NCI-H187 treated with DMSO at 0.1 percent for 48 hours (cell line): ENCODE results near the gene ZBED4.
"Not testable (repeated sequence)": the region's sequence is repeated elsewhere in the genome, so short reads cannot be mapped to it uniquely, and the experiment has no call there.

Experiments
- DNase-seq: peaks from one replicate; lab custom pipeline; 2025; lab: John Stamatoyannopoulos, UW

Gene ZBED4, protein sequence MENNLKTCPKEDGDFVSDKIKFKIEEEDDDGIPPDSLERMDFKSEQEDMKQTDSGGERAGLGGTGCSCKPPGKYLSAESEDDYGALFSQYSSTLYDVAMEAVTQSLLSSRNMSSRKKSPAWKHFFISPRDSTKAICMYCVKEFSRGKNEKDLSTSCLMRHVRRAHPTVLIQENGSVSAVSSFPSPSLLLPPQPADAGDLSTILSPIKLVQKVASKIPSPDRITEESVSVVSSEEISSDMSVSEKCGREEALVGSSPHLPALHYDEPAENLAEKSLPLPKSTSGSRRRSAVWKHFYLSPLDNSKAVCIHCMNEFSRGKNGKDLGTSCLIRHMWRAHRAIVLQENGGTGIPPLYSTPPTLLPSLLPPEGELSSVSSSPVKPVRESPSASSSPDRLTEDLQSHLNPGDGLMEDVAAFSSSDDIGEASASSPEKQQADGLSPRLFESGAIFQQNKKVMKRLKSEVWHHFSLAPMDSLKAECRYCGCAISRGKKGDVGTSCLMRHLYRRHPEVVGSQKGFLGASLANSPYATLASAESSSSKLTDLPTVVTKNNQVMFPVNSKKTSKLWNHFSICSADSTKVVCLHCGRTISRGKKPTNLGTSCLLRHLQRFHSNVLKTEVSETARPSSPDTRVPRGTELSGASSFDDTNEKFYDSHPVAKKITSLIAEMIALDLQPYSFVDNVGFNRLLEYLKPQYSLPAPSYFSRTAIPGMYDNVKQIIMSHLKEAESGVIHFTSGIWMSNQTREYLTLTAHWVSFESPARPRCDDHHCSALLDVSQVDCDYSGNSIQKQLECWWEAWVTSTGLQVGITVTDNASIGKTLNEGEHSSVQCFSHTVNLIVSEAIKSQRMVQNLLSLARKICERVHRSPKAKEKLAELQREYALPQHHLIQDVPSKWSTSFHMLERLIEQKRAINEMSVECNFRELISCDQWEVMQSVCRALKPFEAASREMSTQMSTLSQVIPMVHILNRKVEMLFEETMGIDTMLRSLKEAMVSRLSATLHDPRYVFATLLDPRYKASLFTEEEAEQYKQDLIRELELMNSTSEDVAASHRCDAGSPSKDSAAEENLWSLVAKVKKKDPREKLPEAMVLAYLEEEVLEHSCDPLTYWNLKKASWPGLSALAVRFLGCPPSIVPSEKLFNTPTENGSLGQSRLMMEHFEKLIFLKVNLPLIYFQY

DNA sequence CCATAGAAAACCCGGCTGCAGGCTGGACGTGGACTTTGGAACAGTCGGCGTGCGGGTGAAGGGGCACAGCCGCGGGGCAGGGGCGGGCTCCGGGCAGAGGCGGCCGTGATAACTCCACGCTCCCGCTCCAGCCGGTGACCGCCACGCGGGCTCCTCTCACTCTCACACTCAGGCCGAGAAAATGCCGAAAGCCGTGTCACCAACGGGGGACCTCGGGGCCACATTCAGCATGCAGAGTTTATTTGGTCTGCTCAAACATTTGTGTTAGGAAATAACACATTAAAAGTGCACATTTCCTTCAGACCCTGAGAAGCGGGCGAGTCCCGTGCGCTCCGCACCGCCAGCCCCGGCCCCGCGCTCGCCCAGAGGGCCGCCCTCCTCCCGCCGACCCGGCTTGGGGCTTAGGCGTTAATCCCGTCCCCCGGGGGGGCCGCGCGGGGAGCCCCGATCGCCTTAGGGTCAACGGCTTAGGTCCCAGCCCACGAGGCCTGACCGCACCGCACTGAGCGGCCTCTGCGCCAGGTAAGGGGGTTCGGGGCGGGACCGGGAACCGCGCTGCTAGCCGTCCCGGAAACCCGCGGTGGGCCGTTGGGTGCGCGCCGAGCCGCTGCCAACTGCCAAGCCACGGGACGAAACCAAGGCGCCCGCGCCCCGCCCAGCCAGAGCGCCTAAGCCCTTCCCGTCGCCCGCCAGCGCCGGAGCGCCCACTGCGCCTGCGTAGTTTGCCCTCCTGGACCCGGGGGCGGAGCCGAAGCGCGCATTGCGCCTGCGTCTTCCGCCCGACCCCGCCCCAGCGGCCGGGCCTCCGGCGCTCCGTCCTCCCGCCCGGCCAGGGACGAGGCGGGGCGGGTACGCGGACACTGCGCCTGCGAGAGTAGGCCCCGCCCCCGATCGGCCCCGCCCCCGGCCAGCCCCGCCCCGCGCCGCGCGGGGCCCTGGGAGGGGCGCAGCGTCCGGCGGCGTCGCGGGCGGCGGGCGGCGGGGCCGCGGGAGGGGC, at the start of gene ZBED4:
ZBED4 (plus strand) TSS at position 947 of the 997 bp plus-strand sequence. CDS start 29,819 bp downstream, outside the sequence.
- DNase-seq, result no peak

DNA sequence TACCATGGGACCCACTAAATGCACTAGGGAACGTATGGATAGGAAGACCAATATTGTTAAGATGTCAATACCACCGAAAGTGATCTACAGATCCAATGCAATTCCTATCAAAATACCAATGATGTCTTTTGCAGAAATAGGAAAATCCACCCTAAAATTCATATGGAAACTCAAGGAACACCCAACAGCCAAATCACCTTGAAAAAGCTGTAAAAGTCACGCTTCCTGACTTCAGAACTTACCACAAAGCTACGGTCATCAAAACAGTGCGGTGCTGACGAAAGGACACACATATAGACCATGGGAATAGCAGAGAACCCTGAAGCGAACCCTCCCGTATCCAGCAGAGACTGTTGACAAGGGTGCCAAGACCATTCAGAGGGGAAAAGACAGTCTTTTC, 46.5 kb upstream of the ZBED4 start:
- DNase-seq, result no peak

GRCh38 chr22:49807780-49808708, 45.6 kb upstream of the ZBED4 start:
- DNase-seq, result no peak

- no peak for DNase-seq
Measured at GRCh38 chr22:49810363-49811019, 43.2 kb upstream of the ZBED4 start.

- DNase-seq, result no peak
Measured at GRCh38 chr22:49811020-49811791, 42.4 kb upstream of the ZBED4 start.

- no peak for DNase-seq
Measured at GRCh38 chr22:49812838-49813237, 40.8 kb upstream of the ZBED4 start.

- DNase-seq, result no peak
Measured at GRCh38 chr22:49814164-49814686, 39.4 kb upstream of the ZBED4 start.

GRCh38 chr22:49814856-49815255, 38.8 kb upstream of the ZBED4 start:
- no peak for DNase-seq

- DNase-seq, result no peak
Measured at GRCh38 chr22:49815641-49816091, 38.0 kb upstream of the ZBED4 start.

- no peak for DNase-seq
Measured at GRCh38 chr22:49817359-49817758, 36.3 kb upstream of the ZBED4 start.

GRCh38 chr22:49820984-49821383, 32.7 kb upstream of the ZBED4 start:
- no peak for DNase-seq

- DNase-seq, result not testable (repeated sequence)
Measured at GRCh38 chr22:49821741-49822140, 31.9 kb upstream of the ZBED4 start.

GRCh38 chr22:49823289-49824045, 30.2 kb upstream of the ZBED4 start:
- no peak for DNase-seq

GRCh38 chr22:49824185-49824925, 29.3 kb upstream of the ZBED4 start:
- DNase-seq, result no peak

DNA sequence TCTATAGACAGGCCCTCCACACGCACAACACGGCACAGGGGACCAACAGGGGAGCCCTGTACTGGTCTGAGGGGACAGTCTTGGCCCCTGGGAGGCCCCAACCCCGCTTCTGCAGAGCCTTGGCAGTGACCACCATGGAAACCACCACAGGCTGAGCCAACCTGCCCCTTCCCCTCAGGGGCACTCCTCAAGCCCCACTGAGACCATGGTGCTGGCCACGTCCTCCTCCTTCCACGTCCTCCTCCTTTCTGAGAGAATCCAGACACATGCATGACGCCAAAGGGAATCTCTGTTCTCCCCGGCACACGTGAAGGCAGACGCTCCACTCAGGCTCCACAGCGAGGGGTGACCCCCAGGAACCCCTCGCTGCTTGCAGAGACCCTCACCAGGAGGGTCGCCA, 28.7 kb upstream of the ZBED4 start:
- DNase-seq, result no peak

DNA sequence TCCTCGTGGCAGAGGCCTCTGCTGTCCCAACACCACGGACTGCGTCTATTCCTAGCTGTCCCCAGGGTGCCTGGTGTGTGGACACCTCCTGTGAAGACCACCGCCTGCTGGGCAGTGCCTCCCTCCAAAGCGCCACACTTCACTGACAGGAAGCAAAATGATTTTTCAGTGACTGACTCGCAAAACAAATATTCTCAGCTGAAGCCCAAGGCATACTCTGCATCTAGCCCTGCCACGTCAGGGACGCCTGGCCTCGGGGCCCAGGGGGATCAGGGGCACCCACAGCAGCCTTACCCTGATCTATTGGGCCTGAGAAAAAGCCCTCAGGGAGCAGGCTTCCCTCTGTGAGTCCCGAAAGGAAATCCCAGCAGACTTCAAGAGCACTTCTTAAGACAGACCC, 28.2 kb upstream of the ZBED4 start:
- no peak for DNase-seq
